Activated naive CD4-positive, alpha-beta T cell treated with anti-CD3 and anti-CD28 coated beads for 36 hours (primary cell): ENCODE results near the gene NLRP2B. TPM values are rescaled to one million over a fixed set of nuclear protein-coding genes. Genes with fewer than 3 reads are reported as not detected.
"Not testable (repeated sequence)": the region's sequence is repeated elsewhere in the genome, so short reads cannot be mapped to it uniquely, and the experiment has no call there.

ENCODE experiments used
- CTCF ChIA-PET: fragments of 350-600 bp; sonication (Branson Sonifier 250); formaldehyde crosslinking; loops from one replicate; lab custom pipeline; 2021; ENCODE audit warnings: antibody characterized with exemption; lab: Charles Lee
- DNase-seq: peaks from one replicate; pipeline ENCODE4 v3.0.0-alpha.2; 2020
- H3K27ac Mint-ChIP-seq: one replicate; pipeline ENCODE4 v1.8.0; 2021; ENCODE audit warnings: mild to moderate bottlenecking, mixed read lengths
- H3K27me3 Mint-ChIP-seq: one replicate; pipeline ENCODE4 v1.8.0; 2021; ENCODE audit warnings: low read depth, mixed read lengths
- H3K36me3 Mint-ChIP-seq: one replicate; pipeline ENCODE4 v1.8.0; 2021; ENCODE audit warnings: low read depth, mixed read lengths
- H3K4me1 Mint-ChIP-seq: one replicate; pipeline ENCODE4 v1.8.0; 2021; ENCODE audit warnings: low read depth, mixed read lengths
- H3K4me3 Mint-ChIP-seq: one replicate; pipeline ENCODE4 v1.8.0; 2021; ENCODE audit warnings: mild to moderate bottlenecking, moderate library complexity, mixed read lengths
- H3K9me3 Mint-ChIP-seq: one replicate; pipeline ENCODE4 v1.8.0; 2021; ENCODE audit warnings: mixed read lengths
- intact Hi-C: fragments of 100-400 bp; cut with micrococcal nuclease; formaldehyde crosslinking; loops from one replicate; pipeline ENCODE4 v1.15.1; 2023
- total RNA-seq, 2 experiments: library from RNA; stranded (reverse); gene quantifications; one replicate each; pipeline ENCODE4 v1.2.3, GENCODE V29; 2021

NLRP2B gene
- total RNA-seq, 2 experiments from 2014 or later = not detected

GRCh38 chrX:57647020-57647419 lies 33.0 kb downstream of the NLRP2B start:
- H3K27me3 Mint-ChIP-seq = no peaks in the 10 kb centered on the region
- H3K9me3 Mint-ChIP-seq = no peaks in the 10 kb centered on the region
- DNase-seq = no peak
- no peak overlapping the region for H3K4me3 Mint-ChIP-seq
- H3K27ac Mint-ChIP-seq = no peak overlapping the region
- no peaks in the 10 kb centered on the region for H3K36me3 Mint-ChIP-seq
- CTCF ChIA-PET = no interaction called here
- intact Hi-C loops = no loop called here
- H3K4me1 Mint-ChIP-seq = no peaks in the 10 kb centered on the region

- H3K4me3 Mint-ChIP-seq = no peak overlapping the region
- no peaks in the 10 kb centered on the region for H3K27me3 Mint-ChIP-seq
- no peaks in the 10 kb centered on the region for H3K4me1 Mint-ChIP-seq
- peaks cover 3% of the 10 kb centered on the region for H3K36me3 Mint-ChIP-seq
- peaks cover 3% of the 10 kb centered on the region for H3K9me3 Mint-ChIP-seq
- intact Hi-C loops = no loop called here
- no peak overlapping the region for H3K27ac Mint-ChIP-seq
- CTCF ChIA-PET = no interaction called here
- DNase-seq = no peak
Measured at GRCh38 chrX:57643698-57644097, 36.4 kb downstream of the NLRP2B start.

GRCh38 chrX:57641338-57641737 lies 38.7 kb downstream of the NLRP2B start:
- peaks cover 3% of the 10 kb centered on the region for H3K36me3 Mint-ChIP-seq
- no peak overlapping the region for H3K27ac Mint-ChIP-seq
- no peaks in the 10 kb centered on the region for H3K4me1 Mint-ChIP-seq
- CTCF ChIA-PET = no interaction called here
- peaks cover 15% of the 10 kb centered on the region for H3K9me3 Mint-ChIP-seq
- no peak overlapping the region for H3K4me3 Mint-ChIP-seq
- intact Hi-C loops = no loop called here
- DNase-seq = no peak
- H3K27me3 Mint-ChIP-seq = no peaks in the 10 kb centered on the region

- intact Hi-C loops = no loop called here
- H3K27me3 Mint-ChIP-seq = no peaks in the 10 kb centered on the region
- H3K36me3 Mint-ChIP-seq = peaks cover 3% of the 10 kb centered on the region
- no peak for DNase-seq
- H3K4me1 Mint-ChIP-seq = no peaks in the 10 kb centered on the region
- H3K9me3 Mint-ChIP-seq = peaks cover 20% of the 10 kb centered on the region
- no peak overlapping the region for H3K27ac Mint-ChIP-seq
- H3K4me3 Mint-ChIP-seq = no peak overlapping the region
- CTCF ChIA-PET = no interaction called here
Measured at GRCh38 chrX:57640674-57641016, 39.4 kb downstream of the NLRP2B start.

GRCh38 chrX:57629438-57629837 lies 50.6 kb downstream of the NLRP2B start:
- H3K27ac Mint-ChIP-seq, H3K36me3 Mint-ChIP-seq, H3K4me1 Mint-ChIP-seq, CTCF ChIA-PET, H3K4me3 Mint-ChIP-seq, H3K27me3 Mint-ChIP-seq, DNase-seq, intact Hi-C loops: not testable (repeated sequence)
- peaks cover 33% of the 10 kb centered on the region for H3K9me3 Mint-ChIP-seq

Other genes starting within 250 kb of the NLRP2B start
- 1 to 10 TPM; 4.6 to 4.8 TPM for gene ZXDB, start 88.2 kb downstream of the NLRP2B start, total RNA-seq
- gene ZXDA, start 230.2 kb upstream of the NLRP2B start, total RNA-seq = 1 to 10 TPM; 2.0 to 2.4 TPM